ENCODE measurements around the gene DSN1. TPM values are rescaled to one million over a fixed set of nuclear protein-coding genes. Genes with fewer than 3 reads are reported as not detected.

DSN1 gene
- polyA plus RNA-seq, 1 of the 3 experiments (the other 2 are of a cell fraction), result 7.3 TPM

DNA sequence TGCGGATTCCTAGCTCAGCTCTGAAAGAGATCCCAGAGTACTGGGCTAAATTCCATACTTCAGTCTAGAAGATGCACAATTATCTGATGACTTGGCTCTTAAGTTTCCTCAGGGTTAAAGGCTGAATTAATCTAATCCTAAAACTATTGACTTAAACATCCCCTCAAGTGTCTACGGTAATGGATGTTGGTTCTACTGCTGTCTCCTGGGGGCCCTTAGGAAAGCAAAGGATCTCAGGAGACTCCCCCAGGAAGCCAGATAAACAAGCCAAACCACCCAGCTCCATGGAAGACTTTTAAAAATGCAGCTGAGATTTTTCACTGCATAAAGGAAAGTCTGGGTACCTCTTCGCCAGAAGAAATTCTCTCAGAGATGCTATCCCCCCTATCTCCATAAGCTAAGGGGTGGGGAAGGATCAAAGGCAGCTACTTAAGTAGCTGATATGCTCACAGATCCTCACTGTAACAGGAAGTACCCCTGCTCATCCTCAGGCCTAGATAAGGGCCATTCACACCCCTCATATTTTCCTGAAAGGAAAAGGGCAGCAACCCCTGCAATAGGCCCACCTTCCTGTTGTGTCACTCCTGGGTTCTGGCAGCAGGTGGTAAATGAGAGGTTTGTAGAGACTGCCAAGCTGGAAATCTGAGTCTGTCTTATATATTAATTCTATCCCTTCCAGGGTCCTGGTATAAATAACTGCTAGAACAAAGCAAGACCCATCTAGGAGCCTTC, 36.9 kb downstream of the DSN1 start:
- CTCF ChIA-PET, result interaction anchor here (1.1 to 2.2 kb wide), 4 partner anchors 12 to 69 kb away, joined by 3 to 9 read pairs (median 3); partner anchors contain the start of gene DSN1

More for the DNA sequence above, 36.9 kb downstream of the DSN1 start:
- Histone ChIP-seq H3K4me3 (ENCODE audit: low read depth in 2 of 2, low read length in 1 of 2) (no peak overlapping the region), H3K9ac (no peak overlapping the region), H3K27ac (ENCODE audit: low read depth in 2 of 2, low read length in 1 of 2) (no peak overlapping the region), H3K9me2 (no peaks in the 10 kb centered on the region), H3K4me1 (ENCODE audit: control insufficient read depth in 1 of 2, insufficient read depth in 2 of 2, low read depth in 1 of 2, low read length in 1 of 2) (peaks cover 3 to 8% of the 10 kb centered on the region in 2 experiments; a peak in 2 of 4 replicates), H3K9me3 (no peaks in the 10 kb centered on the region), H3K4me2 (no peak overlapping the region), H2AFZ (ENCODE audit: low read depth) (no peak overlapping the region), H3K36me3 (replicated peaks in 1 of 2; ENCODE audit: control insufficient read depth in 1 of 2, insufficient read depth in 2 of 2, low read length in 1 of 2) (no peaks in the 10 kb centered on the region), H4K20me1 (ENCODE audit: insufficient read depth) (no peaks in the 10 kb centered on the region), H3K79me2 (ENCODE audit: insufficient read depth) (peaks cover 7% of the 10 kb centered on the region; the same call in 1 of the 2 replicates), H3F3A (replicated peaks; ENCODE audit: insufficient read depth) (peaks cover 6% of the 10 kb centered on the region), H3K27me3 (ENCODE audit: insufficient read depth) (no peaks in the 10 kb centered on the region)
- TF ChIP-seq CHD2 (IDR thresholded peaks at IDR 0.05; ENCODE audit: low read length, partially characterized antibody) (no peak), NRF1 (IDR thresholded peaks at IDR 0.05; ENCODE audit: low read depth, low read length) (no peak), RXRA (IDR thresholded peaks at IDR 0.05; ENCODE audit: borderline replicate concordance, low read depth) (no peak), GABPA (IDR thresholded peaks at IDR 0.05; ENCODE audit: low read depth) (no peak), RFX5 (IDR thresholded peaks at IDR 0.05; ENCODE audit: low read length) (no peak), PBX3 (IDR thresholded peaks at IDR 0.05) (no peak), TEAD4 (IDR thresholded peaks at IDR 0.05; ENCODE audit: borderline replicate concordance, insufficient read depth) (no peak), GATA2 (CRISPR knock-in tag; IDR thresholded peaks at IDR 0.05) (no peak), RCOR1 (IDR thresholded peaks at IDR 0.05; ENCODE audit: low read length) (no peak), TAF1 (IDR thresholded peaks at IDR 0.05; ENCODE audit: borderline replicate concordance, low read depth, low read length) (no peak), MEF2A (IDR thresholded peaks at IDR 0.05; ENCODE audit: borderline replicate concordance, low read depth) (no peak), POLR2AphosphoS5 (IDR thresholded peaks at IDR 0.05; ENCODE audit: low read depth, low read length) (no peak), SIN3A (IDR thresholded peaks at IDR 0.05; ENCODE audit: borderline replicate concordance, low read depth, low read length) (no peak), YY1 (IDR thresholded peaks at IDR 0.05; ENCODE audit: low read depth) (no peak)
- TF ChIP-seq, protein P1, sequence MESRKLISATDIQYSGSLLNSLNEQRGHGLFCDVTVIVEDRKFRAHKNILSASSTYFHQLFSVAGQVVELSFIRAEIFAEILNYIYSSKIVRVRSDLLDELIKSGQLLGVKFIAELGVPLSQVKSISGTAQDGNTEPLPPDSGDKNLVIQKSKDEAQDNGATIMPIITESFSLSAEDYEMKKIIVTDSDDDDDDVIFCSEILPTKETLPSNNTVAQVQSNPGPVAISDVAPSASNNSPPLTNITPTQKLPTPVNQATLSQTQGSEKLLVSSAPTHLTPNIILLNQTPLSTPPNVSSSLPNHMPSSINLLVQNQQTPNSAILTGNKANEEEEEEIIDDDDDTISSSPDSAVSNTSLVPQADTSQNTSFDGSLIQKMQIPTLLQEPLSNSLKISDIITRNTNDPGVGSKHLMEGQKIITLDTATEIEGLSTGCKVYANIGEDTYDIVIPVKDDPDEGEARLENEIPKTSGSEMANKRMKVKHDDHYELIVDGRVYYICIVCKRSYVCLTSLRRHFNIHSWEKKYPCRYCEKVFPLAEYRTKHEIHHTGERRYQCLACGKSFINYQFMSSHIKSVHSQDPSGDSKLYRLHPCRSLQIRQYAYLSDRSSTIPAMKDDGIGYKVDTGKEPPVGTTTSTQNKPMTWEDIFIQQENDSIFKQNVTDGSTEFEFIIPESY (IDR thresholded peaks at IDR 0.05; ENCODE audit: borderline replicate concordance, low read depth), result no peak
- TF ChIP-seq, protein P2, sequence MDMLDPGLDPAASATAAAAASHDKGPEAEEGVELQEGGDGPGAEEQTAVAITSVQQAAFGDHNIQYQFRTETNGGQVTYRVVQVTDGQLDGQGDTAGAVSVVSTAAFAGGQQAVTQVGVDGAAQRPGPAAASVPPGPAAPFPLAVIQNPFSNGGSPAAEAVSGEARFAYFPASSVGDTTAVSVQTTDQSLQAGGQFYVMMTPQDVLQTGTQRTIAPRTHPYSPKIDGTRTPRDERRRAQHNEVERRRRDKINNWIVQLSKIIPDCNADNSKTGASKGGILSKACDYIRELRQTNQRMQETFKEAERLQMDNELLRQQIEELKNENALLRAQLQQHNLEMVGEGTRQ (IDR thresholded peaks at IDR 0.05; ENCODE audit: borderline replicate concordance, low read depth, low read length), result no peak
- TF ChIP-seq, protein P3, sequence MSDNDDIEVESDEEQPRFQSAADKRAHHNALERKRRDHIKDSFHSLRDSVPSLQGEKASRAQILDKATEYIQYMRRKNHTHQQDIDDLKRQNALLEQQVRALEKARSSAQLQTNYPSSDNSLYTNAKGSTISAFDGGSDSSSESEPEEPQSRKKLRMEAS (IDR thresholded peaks at IDR 0.05; ENCODE audit: low read depth), result no peak
- TF ChIP-seq, protein P4, sequence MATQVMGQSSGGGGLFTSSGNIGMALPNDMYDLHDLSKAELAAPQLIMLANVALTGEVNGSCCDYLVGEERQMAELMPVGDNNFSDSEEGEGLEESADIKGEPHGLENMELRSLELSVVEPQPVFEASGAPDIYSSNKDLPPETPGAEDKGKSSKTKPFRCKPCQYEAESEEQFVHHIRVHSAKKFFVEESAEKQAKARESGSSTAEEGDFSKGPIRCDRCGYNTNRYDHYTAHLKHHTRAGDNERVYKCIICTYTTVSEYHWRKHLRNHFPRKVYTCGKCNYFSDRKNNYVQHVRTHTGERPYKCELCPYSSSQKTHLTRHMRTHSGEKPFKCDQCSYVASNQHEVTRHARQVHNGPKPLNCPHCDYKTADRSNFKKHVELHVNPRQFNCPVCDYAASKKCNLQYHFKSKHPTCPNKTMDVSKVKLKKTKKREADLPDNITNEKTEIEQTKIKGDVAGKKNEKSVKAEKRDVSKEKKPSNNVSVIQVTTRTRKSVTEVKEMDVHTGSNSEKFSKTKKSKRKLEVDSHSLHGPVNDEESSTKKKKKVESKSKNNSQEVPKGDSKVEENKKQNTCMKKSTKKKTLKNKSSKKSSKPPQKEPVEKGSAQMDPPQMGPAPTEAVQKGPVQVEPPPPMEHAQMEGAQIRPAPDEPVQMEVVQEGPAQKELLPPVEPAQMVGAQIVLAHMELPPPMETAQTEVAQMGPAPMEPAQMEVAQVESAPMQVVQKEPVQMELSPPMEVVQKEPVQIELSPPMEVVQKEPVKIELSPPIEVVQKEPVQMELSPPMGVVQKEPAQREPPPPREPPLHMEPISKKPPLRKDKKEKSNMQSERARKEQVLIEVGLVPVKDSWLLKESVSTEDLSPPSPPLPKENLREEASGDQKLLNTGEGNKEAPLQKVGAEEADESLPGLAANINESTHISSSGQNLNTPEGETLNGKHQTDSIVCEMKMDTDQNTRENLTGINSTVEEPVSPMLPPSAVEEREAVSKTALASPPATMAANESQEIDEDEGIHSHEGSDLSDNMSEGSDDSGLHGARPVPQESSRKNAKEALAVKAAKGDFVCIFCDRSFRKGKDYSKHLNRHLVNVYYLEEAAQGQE (IDR thresholded peaks at IDR 0.05; ENCODE audit: low read depth, low read length), result no peak
- POLR2A ChIA-PET, result no interaction called here
- 100% methylated on average over 3 of the region's 3 CpGs for WGBS (ENCODE audit: low lambda C conversion rate)
- no peak for DNase-seq
